ENCODE results near the gene MNX1.

DNA sequence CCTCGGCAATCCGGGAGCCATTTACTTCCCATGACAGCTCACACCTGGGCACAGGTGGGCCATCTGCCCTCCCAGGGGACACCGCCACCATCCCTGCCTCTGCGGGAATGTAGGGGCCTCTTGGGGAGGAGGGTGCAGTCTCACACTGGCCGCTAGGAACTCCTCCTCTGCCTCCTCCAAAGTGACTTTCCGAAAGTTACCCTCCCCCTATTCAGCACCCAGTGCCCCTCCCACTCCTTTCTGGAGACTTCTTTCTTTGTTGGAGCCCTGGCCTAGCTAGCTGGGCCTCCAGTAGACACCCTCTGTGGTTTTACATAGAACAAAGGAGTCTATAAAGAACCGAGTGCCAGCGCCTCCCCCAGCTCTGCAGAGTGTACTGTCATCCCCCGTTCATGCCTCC, 45.8 kb upstream of the MNX1 start:
- TF ChIP-seq, protein P1, sequence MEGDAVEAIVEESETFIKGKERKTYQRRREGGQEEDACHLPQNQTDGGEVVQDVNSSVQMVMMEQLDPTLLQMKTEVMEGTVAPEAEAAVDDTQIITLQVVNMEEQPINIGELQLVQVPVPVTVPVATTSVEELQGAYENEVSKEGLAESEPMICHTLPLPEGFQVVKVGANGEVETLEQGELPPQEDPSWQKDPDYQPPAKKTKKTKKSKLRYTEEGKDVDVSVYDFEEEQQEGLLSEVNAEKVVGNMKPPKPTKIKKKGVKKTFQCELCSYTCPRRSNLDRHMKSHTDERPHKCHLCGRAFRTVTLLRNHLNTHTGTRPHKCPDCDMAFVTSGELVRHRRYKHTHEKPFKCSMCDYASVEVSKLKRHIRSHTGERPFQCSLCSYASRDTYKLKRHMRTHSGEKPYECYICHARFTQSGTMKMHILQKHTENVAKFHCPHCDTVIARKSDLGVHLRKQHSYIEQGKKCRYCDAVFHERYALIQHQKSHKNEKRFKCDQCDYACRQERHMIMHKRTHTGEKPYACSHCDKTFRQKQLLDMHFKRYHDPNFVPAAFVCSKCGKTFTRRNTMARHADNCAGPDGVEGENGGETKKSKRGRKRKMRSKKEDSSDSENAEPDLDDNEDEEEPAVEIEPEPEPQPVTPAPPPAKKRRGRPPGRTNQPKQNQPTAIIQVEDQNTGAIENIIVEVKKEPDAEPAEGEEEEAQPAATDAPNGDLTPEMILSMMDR (conservative IDR thresholded peaks at IDR 0.05), result no peak
- no peak for TF ChIP-seq EZH2 (IDR thresholded peaks at IDR 0.05; ENCODE audit: low read depth)
